Ovary (tissue), 9 donors: ENCODE results near the gene TCEAL9. TPM values are rescaled to one million over a fixed set of nuclear protein-coding genes. Genes with fewer than 3 reads are reported as not detected.

Experiments
- DNase-seq, 5 donors: peaks; one replicate each; pipeline ENCODE4 v3.0.0-alpha.2; 2019 to 2020
- H3K27ac ChIP-seq, 2 donors: fragments of 200-600 bp; one replicate each; pipeline versions ENCODE4 v1.5.1 to v1.8.0; 2019 to 2022
- H3K27me3 ChIP-seq: fragments of 200-600 bp; one replicate; pipeline ENCODE4 v1.8.0; 2022
- H3K36me3 ChIP-seq: fragments of 200-600 bp; sonication (generic); one replicate; pipeline ENCODE4 v1.5.1; 2019
- H3K4me1 ChIP-seq: one replicate; pipeline ENCODE4 v1.8.1; 2013; ENCODE audit warnings: mild to moderate bottlenecking, moderate library complexity; ENCODE audit not compliant: insufficient read depth
- H3K4me3 ChIP-seq: fragments of 200-600 bp; sonication (generic); one replicate; pipeline ENCODE4 v1.5.1; 2017
- H3K9me3 ChIP-seq, 2 donors: fragments of 200-600 bp in 1 of 2; sonication (generic) in 1 of 2; one replicate each; pipeline versions ENCODE4 v1.5.1 to v1.8.1; 2013 to 2019; ENCODE audit warnings: mild to moderate bottlenecking in 1 of 2, moderate library complexity in 1 of 2
- EP300 ChIP-seq: sonication (generic); formaldehyde crosslinking; IDR thresholded peaks from one replicate; pipeline ENCODE4 v1.6.1; 2017; ENCODE audit warnings: antibody characterized with exemption
- POLR2A ChIP-seq: fragments of 450-650 bp; IDR thresholded peaks from one replicate; pipeline ENCODE4 v1.6.1; 2017; ENCODE audit warnings: antibody characterized with exemption, mild to moderate bottlenecking, moderate library complexity
- WGBS, 3 donors: extraction: QIAGEN DNeasy Blood & Tissue Kit in 1 of 3; methylation state at CpG; one replicate each; pipeline versions ENCODE4 v1.1.5 to v1.1.7; 2013 to 2017; 5-methylcytosine and 5-hydroxymethylcytosine counted together
- intact Hi-C, 4 donors: fragments of 100-400 bp; cut with DNase I; formaldehyde crosslinking; loops; one replicate each; pipeline versions ENCODE4 v1.11.0 to v1.15.1; 2022 to 2023
- polyA plus RNA-seq, 2 donors: library from polyadenylated mRNA; stranded (reverse); fragments of 200-250 nt in 1 of 2; fragments of 350-450 nt in 1 of 2; fragmentation: Illumina TruSeq in 1 of 2; extraction: RNeasy Lipid Tissue Mini Kit (QIAGEN cat#74804) in 1 of 2; gene quantifications; one replicate each; pipeline ENCODE4 v1.2.3, GENCODE V29; 2013 to 2014
- total RNA-seq, 7 donors: library from RNA; depleted of rRNA in 2 of 7; stranded (reverse); fragments of >200 nt in 2 of 7; fragmentation: NEBNext Ultra II Directional in 3 of 7; extraction: Animal tissue kit (Norgen Biotek cat#: 25700) in 3 of 7; gene quantifications; one replicate each; pipeline versions ENCODE4 v1.1.0 to v1.2.4, GENCODE V29; 2016 to 2023
- TF ChIP-seq, protein P1 (sequence below), 3 donors: fragments of 450-650 bp in 2 of 3; fragments of 200-600 bp in 1 of 3; IDR thresholded peaks; one replicate each; pipeline versions ENCODE4 v1.5.1 to v1.8.0; 2016 to 2022; ENCODE audit warnings: antibody characterized with exemption in 3 of 3, mild to moderate bottlenecking in 1 of 3
- donor health status: DM: no; HTN: no; CAD: no; lungs with moderate emphysema.
- donor health status: DM: no; HTN: no; CAD: no.
- donor health status: Bipolar disorder and iron deficiency.
- donor health status: DM: yes; HTN: yes; CAD: no.
- donor health status: DM: no; HTN: no; CAD: no.
- donor health status: DM: yes; HTN: yes; CAD: no.

The TCEAL9 gene
- total and polyA plus RNA-seq, 9 donors, result 78.0 to 246 (median 172) TPM

DNA sequence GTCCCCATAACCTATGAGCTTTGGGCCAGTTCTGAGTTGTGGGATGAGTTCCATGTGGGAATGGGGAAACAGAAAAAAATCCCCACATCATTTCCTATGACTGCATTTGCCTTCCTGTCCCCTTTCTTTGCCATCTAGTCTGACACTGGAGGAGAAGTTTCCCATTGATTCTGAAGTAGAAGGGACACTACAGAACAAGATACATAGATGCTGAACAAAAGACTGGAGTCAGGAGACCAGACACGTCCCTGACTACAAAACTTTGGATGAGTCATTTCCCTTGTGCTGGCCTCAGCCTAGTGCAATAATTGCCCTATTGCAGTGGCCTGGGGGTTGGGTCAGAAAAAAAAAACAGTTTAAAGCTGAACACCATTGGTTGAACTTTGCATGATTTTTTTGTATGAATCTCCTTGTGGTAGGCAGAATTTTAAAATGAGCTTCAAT is 42.1 kb downstream of the TCEAL9 start:
- TF ChIP-seq, protein P1, sequence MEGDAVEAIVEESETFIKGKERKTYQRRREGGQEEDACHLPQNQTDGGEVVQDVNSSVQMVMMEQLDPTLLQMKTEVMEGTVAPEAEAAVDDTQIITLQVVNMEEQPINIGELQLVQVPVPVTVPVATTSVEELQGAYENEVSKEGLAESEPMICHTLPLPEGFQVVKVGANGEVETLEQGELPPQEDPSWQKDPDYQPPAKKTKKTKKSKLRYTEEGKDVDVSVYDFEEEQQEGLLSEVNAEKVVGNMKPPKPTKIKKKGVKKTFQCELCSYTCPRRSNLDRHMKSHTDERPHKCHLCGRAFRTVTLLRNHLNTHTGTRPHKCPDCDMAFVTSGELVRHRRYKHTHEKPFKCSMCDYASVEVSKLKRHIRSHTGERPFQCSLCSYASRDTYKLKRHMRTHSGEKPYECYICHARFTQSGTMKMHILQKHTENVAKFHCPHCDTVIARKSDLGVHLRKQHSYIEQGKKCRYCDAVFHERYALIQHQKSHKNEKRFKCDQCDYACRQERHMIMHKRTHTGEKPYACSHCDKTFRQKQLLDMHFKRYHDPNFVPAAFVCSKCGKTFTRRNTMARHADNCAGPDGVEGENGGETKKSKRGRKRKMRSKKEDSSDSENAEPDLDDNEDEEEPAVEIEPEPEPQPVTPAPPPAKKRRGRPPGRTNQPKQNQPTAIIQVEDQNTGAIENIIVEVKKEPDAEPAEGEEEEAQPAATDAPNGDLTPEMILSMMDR (IDR thresholded peaks at IDR 0.05), result no peak
- no peak for TF ChIP-seq EP300
- no peak for TF ChIP-seq POLR2A
- H3K4me3 ChIP-seq, result no peak overlapping the region
- intact Hi-C loops, result no loop called here
- H3K36me3 ChIP-seq, result no peaks in the 10 kb centered on the region
- no peaks in the 10 kb centered on the region for H3K4me1 ChIP-seq
- H3K27ac ChIP-seq, result no peak overlapping the region
- no peaks in the 10 kb centered on the region for H3K27me3 ChIP-seq
- 22 to 33% (median 30%) methylated on average over 1 of the region's 1 CpG for WGBS, 3 donors
- DNase-seq, result no peak
- H3K9me3 ChIP-seq, result no peaks in the 10 kb centered on the region

DNA sequence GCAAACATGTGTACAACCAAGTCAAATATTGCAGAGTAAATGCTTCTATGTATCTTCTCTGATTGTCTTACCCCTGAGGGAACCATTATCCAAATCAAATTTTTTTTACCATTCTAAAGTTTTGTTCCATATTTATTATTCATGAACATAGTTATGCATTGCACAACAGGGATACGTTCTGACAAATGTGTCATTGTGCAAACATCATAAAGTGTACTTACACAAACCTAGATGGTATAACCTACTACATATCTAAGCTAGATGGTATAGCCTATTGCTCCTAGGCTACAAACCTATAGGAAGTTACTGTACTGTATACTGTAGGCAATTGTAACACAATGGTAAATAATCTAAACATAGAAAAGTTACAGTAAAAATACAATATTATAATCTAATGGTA is 43.4 kb downstream of the TCEAL9 start:
- no peak overlapping the region for H3K27ac ChIP-seq
- TF ChIP-seq POLR2A, result no peak
- TF ChIP-seq, protein P1 (IDR thresholded peaks at IDR 0.05), result no peak
- no peak for DNase-seq
- intact Hi-C loops, result no loop called here
- H3K4me3 ChIP-seq, result no peak overlapping the region
- H3K4me1 ChIP-seq, result no peaks in the 10 kb centered on the region
- H3K9me3 ChIP-seq, result no peaks in the 10 kb centered on the region
- H3K36me3 ChIP-seq, result no peaks in the 10 kb centered on the region
- WGBS, 3 donors, result 36 to 40% (median 39%) methylated on average over 1 of the region's 1 CpG
- no peaks in the 10 kb centered on the region for H3K27me3 ChIP-seq

DNA sequence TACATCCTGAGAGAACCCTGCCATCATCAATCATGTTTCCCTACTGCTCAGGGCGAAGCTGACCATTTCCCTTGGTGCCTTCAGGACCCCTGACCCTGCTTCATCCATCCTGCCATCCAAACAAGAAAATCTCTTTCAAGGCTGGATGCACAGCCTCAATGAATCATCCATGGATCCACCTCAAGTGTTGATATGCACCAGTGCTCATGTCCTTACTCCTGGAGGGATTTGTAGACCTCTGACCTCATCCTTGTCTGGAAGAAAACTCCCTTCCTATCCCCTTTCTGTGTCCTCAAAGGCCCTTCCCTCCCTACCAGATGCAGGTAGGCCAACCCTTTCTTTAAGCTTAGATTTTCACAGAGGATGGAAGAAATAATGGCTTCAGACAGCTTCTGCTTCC is 44.6 kb downstream of the TCEAL9 start:
- no peaks in the 10 kb centered on the region for H3K27me3 ChIP-seq
- 21 to 50% (median 47%) methylated on average over 1 of the region's 1 CpG for WGBS, 3 donors
- no peak overlapping the region for H3K4me3 ChIP-seq
- TF ChIP-seq, protein P1 (IDR thresholded peaks at IDR 0.05), result no peak
- TF ChIP-seq EP300, result no peak
- no peak for TF ChIP-seq POLR2A
- intact Hi-C loops, result no loop called here
- H3K9me3 ChIP-seq, result no peaks in the 10 kb centered on the region
- no peaks in the 10 kb centered on the region for H3K36me3 ChIP-seq
- H3K27ac ChIP-seq, result no peak overlapping the region
- DNase-seq, result no peak
- H3K4me1 ChIP-seq, result no peaks in the 10 kb centered on the region

DNA sequence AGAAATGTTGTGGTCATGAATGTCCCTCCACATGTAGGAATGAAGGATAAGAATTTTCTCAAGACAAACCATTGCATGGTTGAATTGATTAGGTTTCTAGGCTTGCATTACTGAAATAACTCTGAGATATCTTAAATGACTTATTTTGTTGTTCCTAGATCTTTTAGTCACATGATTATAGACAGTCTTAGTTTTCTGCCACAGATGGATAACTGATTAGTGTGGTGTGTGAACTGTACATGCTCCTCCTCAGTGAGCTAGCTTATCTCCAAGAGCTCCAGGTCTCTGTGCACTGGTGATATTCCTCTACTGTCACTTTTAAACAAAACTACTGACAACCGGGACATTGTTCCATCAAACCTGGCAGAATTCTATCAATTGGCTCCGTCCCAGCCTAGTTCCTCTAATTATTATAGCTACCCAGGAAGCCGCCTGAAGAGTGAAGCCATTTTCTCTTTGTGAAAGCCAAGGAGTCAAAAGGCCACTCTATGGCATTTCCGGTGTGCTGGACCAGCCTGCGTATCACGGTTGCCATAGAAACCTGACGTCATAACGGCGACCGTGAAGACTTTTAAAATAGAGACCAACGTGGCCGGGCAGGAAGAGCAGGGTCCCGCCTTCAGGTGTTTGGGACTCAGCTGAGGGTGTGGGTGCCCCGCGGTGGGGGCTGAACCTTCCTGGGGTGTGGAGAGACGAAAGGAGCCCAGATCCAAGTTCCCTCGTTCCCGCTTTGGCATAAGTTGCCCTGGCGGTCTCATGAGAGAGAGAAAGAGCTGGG is 48.1 kb downstream of the TCEAL9 start:
- no peak for TF ChIP-seq EP300
- TF ChIP-seq, protein P1 (IDR thresholded peaks at IDR 0.05), result peak in 1 of 3 donors; percentile 15
- peak; percentile 52 for TF ChIP-seq POLR2A
- Histone ChIP-seq H3K36me3 (no peaks in the 10 kb centered on the region), H3K9me3 (no peaks in the 10 kb centered on the region), H3K4me1 (no peaks in the 10 kb centered on the region), H3K27me3 (no peaks in the 10 kb centered on the region), H3K27ac (peak overlapping the region in 1 of 2 donors; percentile 18), H3K4me3 (peak overlapping the region; percentile 39)
- DNase-seq, result peak; percentile 69 to 81 (median 76)
- intact Hi-C loops, result no loop called here
- 18 to 28% (median 24%) methylated on average over 19 of the region's 19 CpGs for WGBS, 3 donors
